ENCODE measurements around the gene C1QTNF1.
"Not testable (repeated sequence)": the region's sequence is repeated elsewhere in the genome, so short reads cannot be mapped to it uniquely, and the experiment has no call there.

Gene C1QTNF1

GRCh38 chr17:79019261-79019631 lies 4.7 kb upstream of the C1QTNF1 start:
- Histone ChIP-seq H3K9me3 (ENCODE audit: insufficient read depth, low read depth, low read length) (no peaks in the 10 kb centered on the region), H3K23ac (ENCODE audit: low read length) (no peak overlapping the region), H3K36me3 (ENCODE audit: control insufficient read depth in 1 of 2, insufficient read depth in 2 of 2, low read length in 2 of 2) (no peaks in the 10 kb centered on the region), H3K14ac (ENCODE audit: low read length) (no peak overlapping the region), H3K4me3 (ENCODE audit: low read depth, low read length) (no peak overlapping the region), H2BK5ac (ENCODE audit: low read depth, low read length, poor library complexity) (no peak overlapping the region), H3K27me3 (ENCODE audit: insufficient read depth, low read length) (peaks cover 5% of the 10 kb centered on the region), H3K79me2 (ENCODE audit: control insufficient read depth, insufficient read depth, low read length, poor library complexity) (no peaks in the 10 kb centered on the region), H2AFZ (ENCODE audit: insufficient read depth, low read length, poor library complexity) (no peak overlapping the region), H3K18ac (ENCODE audit: low read length) (no peak overlapping the region), H4K12ac (ENCODE audit: low read depth, low read length) (no peak overlapping the region), H2BK12ac (ENCODE audit: low read length) (no peak overlapping the region), H3K4me1 (ENCODE audit: control insufficient read depth in 1 of 2, insufficient read depth in 2 of 2, low read length in 2 of 2) (peaks cover 14 to 16% of the 10 kb centered on the region in 2 experiments), H2AK5ac (ENCODE audit: low read length) (no peak overlapping the region), H3K4me2 (ENCODE audit: low read length) (no peak overlapping the region), H4K91ac (ENCODE audit: low read depth, low read length) (no peak overlapping the region), H2BK120ac (ENCODE audit: insufficient read depth, low read length, poor library complexity) (no peak overlapping the region), H3K9ac (ENCODE audit: low read length) (no peak overlapping the region), H3K4ac (ENCODE audit: low read depth, low read length) (no peak overlapping the region), H4K8ac (ENCODE audit: low read depth, low read length) (no peak overlapping the region), H3K79me1 (ENCODE audit: low read length) (peaks cover 21% of the 10 kb centered on the region), H3K27ac (ENCODE audit: low read depth, low read length) (no peak overlapping the region)
- no peak for DNase-seq
- WGBS (ENCODE audit: extremely low coverage, insufficient coverage, insufficient read length), result no CpG with 5 or more reads among the region's 2 CpGs

- H2BK5ac ChIP-seq (ENCODE audit: low read depth, low read length, poor library complexity), result peak overlapping the region; percentile 24
- H4K12ac ChIP-seq (ENCODE audit: low read depth, low read length), result peak overlapping the region; percentile 4
- WGBS (ENCODE audit: extremely low coverage, insufficient coverage, insufficient read length), result no CpG with 5 or more reads among the region's 19 CpGs
- no peaks in the 10 kb centered on the region for H3K9me3 ChIP-seq (ENCODE audit: insufficient read depth, low read depth, low read length)
- H2AFZ ChIP-seq (ENCODE audit: insufficient read depth, low read length, poor library complexity), result peak overlapping the region; percentile 56
- peak overlapping the region; percentile 52 for H3K14ac ChIP-seq (ENCODE audit: low read length)
- no peak overlapping the region for H3K4me2 ChIP-seq (ENCODE audit: low read length)
- no peak overlapping the region for H3K9ac ChIP-seq (ENCODE audit: low read length)
- H4K91ac ChIP-seq (ENCODE audit: low read depth, low read length), result peak overlapping the region; percentile 72
- peak overlapping the region; percentile 21 for H2BK120ac ChIP-seq (ENCODE audit: insufficient read depth, low read length, poor library complexity)
- no peak overlapping the region for H3K4me3 ChIP-seq (ENCODE audit: low read depth, low read length)
- no peak overlapping the region for H3K23ac ChIP-seq (ENCODE audit: low read length)
- H2AK5ac ChIP-seq (ENCODE audit: low read length), result no peak overlapping the region
- H3K4me1 ChIP-seq (ENCODE audit: control insufficient read depth in 1 of 2, insufficient read depth in 2 of 2, low read length in 2 of 2), result peaks cover 19 to 20% of the 10 kb centered on the region in 2 experiments
- peaks cover 26% of the 10 kb centered on the region for H3K79me1 ChIP-seq (ENCODE audit: low read length)
- peak; percentile 47 to 67 for DNase-seq
- peak overlapping the region; percentile 10 for H2BK12ac ChIP-seq (ENCODE audit: low read length)
- H3K27ac ChIP-seq (ENCODE audit: low read depth, low read length), result peak overlapping the region; percentile 5
- H3K79me2 ChIP-seq (ENCODE audit: control insufficient read depth, insufficient read depth, low read length, poor library complexity), result peaks cover 2% of the 10 kb centered on the region
- no peaks in the 10 kb centered on the region for H3K36me3 ChIP-seq (ENCODE audit: control insufficient read depth in 1 of 2, insufficient read depth in 2 of 2, low read length in 2 of 2)
- H3K27me3 ChIP-seq (ENCODE audit: insufficient read depth, low read length), result peaks cover 7% of the 10 kb centered on the region
- no peak overlapping the region for H3K4ac ChIP-seq (ENCODE audit: low read depth, low read length)
- H4K8ac ChIP-seq (ENCODE audit: low read depth, low read length), result peak overlapping the region; percentile 17
- H3K18ac ChIP-seq (ENCODE audit: low read length), result peak overlapping the region; percentile 14
Observed at GRCh38 chr17:79019632-79020584, 4.1 kb upstream of the C1QTNF1 start.

- Histone ChIP-seq H3K27ac (ENCODE audit: low read depth, low read length) (peak overlapping the region; percentile 22), H3K14ac (ENCODE audit: low read length) (no peak overlapping the region), H3K4me1 (ENCODE audit: control insufficient read depth in 1 of 2, insufficient read depth in 2 of 2, low read length in 2 of 2) (peaks cover 20 to 21% of the 10 kb centered on the region in 2 experiments), H3K4me3 (ENCODE audit: low read depth, low read length) (no peak overlapping the region), H2BK120ac (ENCODE audit: insufficient read depth, low read length, poor library complexity) (peak overlapping the region; percentile 20), H3K27me3 (ENCODE audit: insufficient read depth, low read length) (peaks cover 13% of the 10 kb centered on the region), H4K91ac (ENCODE audit: low read depth, low read length) (peak overlapping the region; percentile 45), H3K4me2 (ENCODE audit: low read length) (no peak overlapping the region), H3K23ac (ENCODE audit: low read length) (no peak overlapping the region), H3K36me3 (ENCODE audit: control insufficient read depth in 1 of 2, insufficient read depth in 2 of 2, low read length in 2 of 2) (no peaks in the 10 kb centered on the region), H3K79me2 (ENCODE audit: control insufficient read depth, insufficient read depth, low read length, poor library complexity) (peaks cover 2% of the 10 kb centered on the region), H3K79me1 (ENCODE audit: low read length) (peaks cover 26% of the 10 kb centered on the region), H4K8ac (ENCODE audit: low read depth, low read length) (no peak overlapping the region), H2BK12ac (ENCODE audit: low read length) (no peak overlapping the region), H2BK5ac (ENCODE audit: low read depth, low read length, poor library complexity) (no peak overlapping the region), H3K18ac (ENCODE audit: low read length) (no peak overlapping the region), H2AK5ac (ENCODE audit: low read length) (peak overlapping the region; percentile 65), H3K4ac (ENCODE audit: low read depth, low read length) (no peak overlapping the region), H3K9me3 (ENCODE audit: insufficient read depth, low read depth, low read length) (no peaks in the 10 kb centered on the region), H4K12ac (ENCODE audit: low read depth, low read length) (no peak overlapping the region), H3K9ac (ENCODE audit: low read length) (no peak overlapping the region), H2AFZ (ENCODE audit: insufficient read depth, low read length, poor library complexity) (no peak overlapping the region)
- peak; percentile 41 to 72 for DNase-seq
- no CpG with 5 or more reads among the region's 2 CpGs for WGBS (ENCODE audit: extremely low coverage, insufficient coverage, insufficient read length)
Observed at GRCh38 chr17:79020631-79021301, 3.2 kb upstream of the C1QTNF1 start.

- WGBS (ENCODE audit: extremely low coverage, insufficient coverage, insufficient read length), result no CpG with 5 or more reads among the region's 2 CpGs
- H3K23ac ChIP-seq (ENCODE audit: low read length), result not testable (repeated sequence)
Observed at GRCh38 chr17:79021929-79022328, 2.0 kb upstream of the C1QTNF1 start.

More at GRCh38 chr17:79021929-79022328, 2.0 kb upstream of the C1QTNF1 start:
- DNase-seq; H2AFZ ChIP-seq (ENCODE audit: insufficient read depth, low read length, poor library complexity); H3K9me3 ChIP-seq (ENCODE audit: insufficient read depth, low read depth, low read length); H2AK5ac ChIP-seq (ENCODE audit: low read length); H4K91ac ChIP-seq (ENCODE audit: low read depth, low read length); H4K12ac ChIP-seq (ENCODE audit: low read depth, low read length); H3K4me3 ChIP-seq (ENCODE audit: low read depth, low read length); H2BK5ac ChIP-seq (ENCODE audit: low read depth, low read length, poor library complexity); H3K79me2 ChIP-seq (ENCODE audit: control insufficient read depth, insufficient read depth, low read length, poor library complexity); H2BK120ac ChIP-seq (ENCODE audit: insufficient read depth, low read length, poor library complexity); H3K18ac ChIP-seq (ENCODE audit: low read length); H3K36me3 ChIP-seq (ENCODE audit: control insufficient read depth in 1 of 2, insufficient read depth in 2 of 2, low read length in 2 of 2); H3K14ac ChIP-seq (ENCODE audit: low read length); H3K9ac ChIP-seq (ENCODE audit: low read length); H3K27ac ChIP-seq (ENCODE audit: low read depth, low read length); H2BK12ac ChIP-seq (ENCODE audit: low read length); H3K4me2 ChIP-seq (ENCODE audit: low read length); H4K8ac ChIP-seq (ENCODE audit: low read depth, low read length); H3K4ac ChIP-seq (ENCODE audit: low read depth, low read length): not testable (repeated sequence)
- peaks cover 22 to 26% of the 10 kb centered on the region in 2 experiments for H3K4me1 ChIP-seq (ENCODE audit: control insufficient read depth in 1 of 2, insufficient read depth in 2 of 2, low read length in 2 of 2)
- peaks cover 13% of the 10 kb centered on the region for H3K27me3 ChIP-seq (ENCODE audit: insufficient read depth, low read length)
- peaks cover 24% of the 10 kb centered on the region for H3K79me1 ChIP-seq (ENCODE audit: low read length)

All from trophoblast cell (in vitro differentiated cells and primary cell).